ENCODE measurements around the gene LDHAL6B. TPM values are rescaled to one million over a fixed set of nuclear protein-coding genes. Genes with fewer than 3 reads are reported as not detected.

LDHAL6B gene
- total RNA-seq, 1 donor from 2014 or later = not detected

GRCh38 chr15:59252137-59252536, 45.5 kb downstream of the LDHAL6B start:
- DNase-seq = no peak

- DNase-seq = no peak
Measured at GRCh38 chr15:59255680-59256336, 49.2 kb downstream of the LDHAL6B start.

GRCh38 chr15:59256482-59256881, 49.8 kb downstream of the LDHAL6B start:
- no peak for DNase-seq

GRCh38 chr15:59257140-59257539, 50.5 kb downstream of the LDHAL6B start:
- DNase-seq = no peak

Small RNAs within 50 kb of the gene (small RNA-seq; reads per million reads assigned to genes)
- gene MIR2116 (ENCODE audit: low replicate concordance) = 0.31 reads per million, percentile 32 among the genes with 10 or more reads in this experiment
- gene RNU4-80P (ENCODE audit: low replicate concordance) = not detected

Other genes starting within 250 kb of the LDHAL6B start
- gene RNF111, start 219.2 kb upstream of the LDHAL6B start, total RNA-seq = 26.5 TPM
- 12.6 TPM for gene CCNB2, start 101.7 kb upstream of the LDHAL6B start, total RNA-seq
- gene MYO1E, start 166.0 kb downstream of the LDHAL6B start, total RNA-seq = 58.8 TPM
- 0.39 TPM for gene FAM81A, start 231.3 kb downstream of the LDHAL6B start, total RNA-seq

Measured in skin of body (tissue), 3 donors.